HCT116 (cell line): ENCODE results near the gene CD59. TPM values are rescaled to one million over a fixed set of nuclear protein-coding genes. Genes with fewer than 3 reads are reported as not detected.
"Not testable (repeated sequence)": the region's sequence is repeated elsewhere in the genome, so short reads cannot be mapped to it uniquely, and the experiment has no call there.

Experiments
- ATAC-seq: fragments of 200-7000 bp; cut with Tn5 transposase; 2 replicates; pipeline ENCODE4 v1.9.1; 2020; ENCODE audit warnings: mild to moderate bottlenecking, moderate library complexity
- BruUV-seq: library from RNA; stranded (reverse); fragments of 400-500 nt; replicated peaks from 2 replicates; lab custom pipeline; 2021; lab: Mats Ljungman, UMichigan
- CTCF ChIA-PET: fragments of 300-600 bp; sonication (Branson Sonifier 250); formaldehyde crosslinking; loops from one replicate; lab custom pipeline; 2021; ENCODE audit warnings: antibody characterized with exemption; lab: Charles Lee
- POLR2A ChIA-PET: fragments of 300-600, 350-600 bp; sonication (Branson Sonifier 250); formaldehyde crosslinking; loops from one replicate; lab custom pipeline; 2021; ENCODE audit warnings: antibody characterized with exemption; lab: Charles Lee
- RAD21 ChIA-PET, 2 experiments: fragments of 300-600 bp; sonication (Branson Sonifier 250); formaldehyde crosslinking; loops; one replicate each; lab custom pipeline; 2023; ENCODE audit warnings: low total read pairs in 2 of 2; ENCODE audit not compliant: uncharacterized antibody in 2 of 2, unreplicated experiment in 2 of 2, low non-redundant PET in 1 of 2; lab: Charles Lee
- DNase-seq: peaks from one replicate; pipeline ENCODE4 v3.0.0-alpha.2; 2010; ENCODE audit warnings: low read depth, low spot score
- H2AFZ ChIP-seq: fragments of 200-600 bp; shearing (Covaris generic), sonication (generic); 2 replicates; pipeline ENCODE4 v1.6.1; 2017; ENCODE audit warnings: low read depth, mixed run types, mixed read lengths, antibody characterized with exemption, low read length; ENCODE audit not compliant: poor library complexity, severe bottlenecking
- H3K27ac ChIP-seq: 2 replicates; pipeline ENCODE4 v1.5.1; 2012; ENCODE audit warnings: low read depth, low read length
- H3K27me3 ChIP-seq: fragments of 200-600 bp; sonication (generic); 2 replicates; pipeline ENCODE4 v1.6.1; 2016; ENCODE audit warnings: mixed run types, low read length, mixed read lengths; ENCODE audit not compliant: insufficient read depth
- H3K36me3 ChIP-seq, 2 experiments: fragments of 200-500 bp in 1 of 2; fragments of 200-600 bp in 1 of 2; sonication (Bioruptor generic) in 1 of 2; sonication (generic) in 1 of 2; 2 replicates each; pipeline versions ENCODE4 v1.5.1 to v1.6.1; 2014 to 2016; ENCODE audit warnings: low read length in 2 of 2, inconsistent platforms in 1 of 2, mixed read lengths in 1 of 2, mixed run types in 1 of 2; ENCODE audit not compliant: insufficient read depth in 2 of 2, control insufficient read depth in 1 of 2
- H3K4me1 ChIP-seq, 2 experiments: fragments of 200-600 bp in 1 of 2; sonication (generic) in 1 of 2; 2 replicates each; pipeline versions ENCODE4 v1.5.1 to v1.6.1; 2012 to 2017; ENCODE audit warnings: low read length in 2 of 2, inconsistent platforms in 1 of 2, mild to moderate bottlenecking in 1 of 2, mixed read lengths in 1 of 2, mixed run types in 1 of 2, moderate library complexity in 1 of 2; ENCODE audit not compliant: insufficient read depth in 2 of 2, control insufficient read depth in 1 of 2
- H3K4me2 ChIP-seq: fragments of 200-600 bp; sonication (generic); 2 replicates; pipeline ENCODE4 v1.6.1; 2017; ENCODE audit warnings: mixed run types, low read length, mixed read lengths
- H3K4me3 ChIP-seq, 2 experiments: fragments of 200-600 bp in 1 of 2; sonication (generic) in 1 of 2; replicated peaks in 1 of 2; 2 replicates each; pipeline ENCODE4 v1.5.1; 2011 to 2016; ENCODE audit warnings: low read length in 2 of 2, control low read depth in 1 of 2, low read depth in 1 of 2, mild to moderate bottlenecking in 1 of 2, mixed read lengths in 1 of 2, mixed run types in 1 of 2
- H3K79me2 ChIP-seq: fragments of 200-600 bp; sonication (generic); 2 replicates; pipeline ENCODE4 v1.6.1; 2017; ENCODE audit warnings: mild to moderate bottlenecking, mixed run types, low read length, moderate library complexity, mixed read lengths; ENCODE audit not compliant: insufficient read depth
- H3K9ac ChIP-seq: fragments of 200-600 bp; sonication (generic); 2 replicates; pipeline ENCODE4 v1.6.1; 2016; ENCODE audit warnings: low read length, mixed read lengths
- H3K9me2 ChIP-seq: fragments of 200-600 bp; sonication (generic), shearing (Covaris generic); 2 replicates; pipeline ENCODE4 v1.6.1; 2017; ENCODE audit warnings: mixed run types, mild to moderate bottlenecking, moderate library complexity; ENCODE audit not compliant: insufficient read depth
- H3K9me3 ChIP-seq, 2 experiments: fragments of 200-500 bp in 1 of 2; fragments of 200-600 bp in 1 of 2; sonication (Bioruptor generic) in 1 of 2; sonication (generic) in 1 of 2; 2 replicates each; pipeline ENCODE4 v1.6.1; 2014 to 2017; ENCODE audit warnings: low read length in 2 of 2, mixed read lengths in 2 of 2, inconsistent platforms in 1 of 2, low read depth in 1 of 2, mild to moderate bottlenecking in 1 of 2, mixed run types in 1 of 2, moderate library complexity in 1 of 2; ENCODE audit not compliant: control insufficient read depth in 1 of 2, insufficient read depth in 1 of 2
- H4K20me1 ChIP-seq: fragments of 200-600 bp; sonication (generic), shearing (Covaris generic); 2 replicates; pipeline ENCODE4 v1.6.1; 2017; ENCODE audit warnings: mixed run types, mild to moderate bottlenecking, moderate library complexity; ENCODE audit not compliant: insufficient read depth
- CBX3 ChIP-seq: IDR thresholded peaks from 2 replicates; pipeline ENCODE4 v1.6.1; 2012; ENCODE audit warnings: low read depth
- CEBPB ChIP-seq: IDR thresholded peaks from 2 replicates; pipeline ENCODE4 v1.6.1; 2012; ENCODE audit warnings: low read depth
- EZH2phosphoT487 ChIP-seq: fragments of 200-600 bp; IDR thresholded peaks from 2 replicates; pipeline ENCODE4 v1.6.1; 2018; ENCODE audit warnings: antibody characterized with exemption, borderline replicate concordance
- JUND ChIP-seq: IDR thresholded peaks from 2 replicates; pipeline ENCODE4 v1.6.1; 2012
- MAX ChIP-seq: IDR thresholded peaks from 2 replicates; pipeline ENCODE4 v1.6.1; 2012
- RAD21 ChIP-seq: IDR thresholded peaks from 2 replicates; pipeline ENCODE4 v1.6.1; 2012; ENCODE audit warnings: low read depth, mild to moderate bottlenecking
- SP1 ChIP-seq: IDR thresholded peaks from 2 replicates; pipeline ENCODE4 v1.6.1; 2012; ENCODE audit warnings: low read depth
- TCF7L2 ChIP-seq: IDR thresholded peaks from 2 replicates; pipeline ENCODE4 v1.7.0; 2011; ENCODE audit warnings: borderline replicate concordance, inconsistent platforms; ENCODE audit not compliant: insufficient read depth, insufficient read length; ENCODE audit errors: extremely low read depth
- YY1 ChIP-seq: IDR thresholded peaks from 2 replicates; pipeline ENCODE4 v1.6.1; 2011; ENCODE audit warnings: low read length, low read depth, moderate library complexity, mild to moderate bottlenecking; ENCODE audit not compliant: insufficient replicate concordance; ENCODE audit errors: extremely low read depth
- ZBTB33 ChIP-seq: IDR thresholded peaks from 2 replicates; pipeline ENCODE4 v1.6.1; 2011; ENCODE audit warnings: mild to moderate bottlenecking, low read length, moderate library complexity; ENCODE audit not compliant: insufficient replicate concordance; ENCODE audit errors: extremely low read depth
- intact Hi-C: fragments of 100-400 bp; cut with micrococcal nuclease; formaldehyde crosslinking; loops from 2 replicates; pipeline ENCODE4 v1.10.0; 2022
- total RNA-seq: library from RNA; stranded (reverse); gene quantifications from one replicate; pipeline ENCODE4 v1.2.1, GENCODE V29; 2021; ENCODE audit not compliant: unreplicated experiment

The CD59 gene
- total RNA-seq, 1 experiment from 2014 or later = 122 TPM

- DNase-seq (no peak), ATAC-seq (no peak)
- Histone ChIP-seq H3K9ac (no peak overlapping the region), H3K27me3 (no peaks in the 10 kb centered on the region), H3K27ac (no peak overlapping the region), H2AFZ (no peak overlapping the region), H3K4me1 (peaks cover 2 to 20% of the 10 kb centered on the region in 2 experiments; a peak in 3 of 4 replicates), H3K4me3 (no peak overlapping the region), H3K9me2 (no peaks in the 10 kb centered on the region), H3K9me3 (no peaks in the 10 kb centered on the region), H3K4me2 (no peak overlapping the region), H4K20me1 (no peaks in the 10 kb centered on the region; the same call in 1 of the 2 replicates), H3K79me2 (peaks cover 9% of the 10 kb centered on the region; the same call in 1 of the 2 replicates), H3K36me3 (peaks cover 22 to 41% of the 10 kb centered on the region in 2 experiments)
- no TSS peak for BruUV-seq
- intact Hi-C loops = no loop called here
- RAD21 ChIA-PET = no interaction called here
- CTCF ChIA-PET = interaction anchor here (1.6 kb wide), 1 partner anchor 8 kb away, joined by 5 read pairs; no protein-coding TSS in a partner anchor
- TF ChIP-seq ZBTB33 (no peak), TCF7L2 (no peak), EZH2phosphoT487 (no peak), JUND (no peak), RAD21 (no peak), YY1 (no peak), CBX3 (no peak), SP1 (no peak), MAX (no peak), CEBPB (no peak)
- POLR2A ChIA-PET = no interaction called here
These were observed 27.2 kb downstream of the CD59 start for GRCh38 chr11:33708985-33709384.

GRCh38 chr11:33707831-33708230 is 28.4 kb downstream of the CD59 start:
- CTCF ChIA-PET = interaction anchor here (0.6 to 3.7 kb wide), 3 partner anchors 8 to 29 kb away, joined by 3 to 15 read pairs (median 5); no protein-coding TSS in a partner anchor
- POLR2A ChIA-PET, ATAC-seq, H4K20me1 ChIP-seq, H3K27me3 ChIP-seq, intact Hi-C loops, H3K4me2 ChIP-seq, BruUV-seq, H2AFZ ChIP-seq, RAD21 ChIA-PET, H3K79me2 ChIP-seq, H3K9me3 ChIP-seq, H3K27ac ChIP-seq, H3K9ac ChIP-seq, H3K4me3 ChIP-seq, DNase-seq, H3K9me2 ChIP-seq: not testable (repeated sequence)
- Histone ChIP-seq H3K36me3 (peaks cover 22 to 35% of the 10 kb centered on the region in 2 experiments), H3K4me1 (peaks cover 5 to 31% of the 10 kb centered on the region in 2 experiments; a peak in 3 of 4 replicates)
